ENCODE measurements around the gene PCGF6.
"Not testable (repeated sequence)": the region's sequence is repeated elsewhere in the genome, so short reads cannot be mapped to it uniquely, and the experiment has no call there.

The PCGF6 gene

GRCh38 chr10:103310197-103310596, 40.7 kb downstream of the PCGF6 start:
- no peak for DNase-seq

DNA sequence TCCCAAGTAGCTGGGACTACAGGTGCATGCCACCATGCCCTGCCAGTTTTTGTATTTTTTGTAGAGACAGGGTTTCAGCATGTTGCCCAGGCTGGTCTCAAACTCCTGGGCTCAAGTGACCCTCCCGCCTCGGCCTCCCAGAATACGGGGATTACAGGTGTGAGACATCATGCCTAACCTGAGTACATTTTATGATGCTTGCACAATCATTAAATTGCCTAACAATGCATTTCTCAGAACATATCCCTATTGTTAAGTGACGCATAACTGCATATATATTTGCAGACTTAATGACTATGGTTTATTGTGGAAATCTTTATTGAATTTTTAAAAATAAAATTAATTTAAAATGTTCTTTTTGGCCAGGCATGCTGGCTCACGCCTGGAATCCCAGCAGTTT, 43.3 kb downstream of the PCGF6 start:
- no peak for DNase-seq

GRCh38 chr10:103295374-103296015, 55.4 kb downstream of the PCGF6 start:
- no peak for DNase-seq

- DNase-seq: no peak
Measured at GRCh38 chr10:103291588-103291987, 59.4 kb downstream of the PCGF6 start.

- no peak for DNase-seq
Measured at GRCh38 chr10:103287992-103288391, 62.9 kb downstream of the PCGF6 start.

DNA sequence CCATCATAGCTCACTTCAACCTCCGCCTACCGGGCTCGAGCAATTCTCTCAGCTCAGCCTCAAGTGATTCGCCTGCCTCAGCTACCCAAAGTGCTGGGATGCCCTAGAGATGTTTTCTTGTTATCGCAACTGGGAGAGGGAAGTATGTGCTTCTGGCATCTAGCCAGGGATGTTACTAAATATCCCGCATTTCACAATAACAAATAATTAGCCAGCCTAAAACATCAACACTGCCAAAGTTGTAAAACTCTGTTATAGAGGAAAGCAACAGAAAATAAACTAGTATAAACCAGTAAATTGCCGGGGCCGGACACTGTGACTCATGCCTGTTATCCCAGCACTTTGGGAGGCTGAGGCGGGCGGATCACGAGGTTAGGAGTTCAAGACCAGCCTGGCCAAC, 66.8 kb downstream of the PCGF6 start:
- DNase-seq: no peak

DNA sequence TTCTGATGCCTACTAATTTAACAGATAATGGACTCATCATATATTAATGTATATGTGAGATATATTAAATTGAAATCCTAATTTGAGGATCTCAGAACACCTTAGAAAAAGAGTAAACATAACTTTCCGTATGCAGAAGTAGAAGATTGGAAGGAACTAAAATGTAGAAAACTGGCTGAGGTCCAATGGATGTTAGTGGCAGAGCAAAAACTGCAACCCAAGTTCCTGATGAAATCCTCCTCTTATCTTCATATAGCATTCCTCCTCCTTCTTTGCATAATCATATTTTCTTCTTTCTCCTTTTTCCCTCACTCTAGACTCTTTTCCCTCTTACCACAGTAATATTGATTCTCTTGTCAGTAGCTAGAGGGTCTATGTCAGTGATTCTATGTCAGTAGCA, 68.0 kb downstream of the PCGF6 start:
- DNase-seq: no peak

DNA sequence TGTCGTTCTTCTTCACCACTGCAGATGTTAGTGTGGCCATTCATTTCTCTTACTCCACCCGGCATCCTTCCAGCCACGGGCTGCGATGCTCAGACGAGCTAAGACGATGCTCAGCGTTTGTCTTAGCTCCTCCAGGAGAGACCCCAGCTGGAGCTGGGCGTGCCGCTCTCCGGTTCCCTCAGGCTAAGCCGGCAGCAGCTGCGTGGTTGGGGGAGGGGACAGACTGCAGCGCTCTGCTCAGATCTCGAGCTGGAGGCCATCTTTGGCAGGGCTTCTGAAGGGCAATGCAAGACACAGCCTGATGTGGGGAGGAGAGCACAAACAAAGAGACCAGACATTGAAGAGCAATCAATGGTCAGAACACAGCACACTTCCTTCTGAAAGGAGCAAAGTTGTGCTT, 69.2 kb downstream of the PCGF6 start:
- peak; percentile 44 for DNase-seq

GRCh38 chr10:103280506-103280905, 70.4 kb downstream of the PCGF6 start:
- DNase-seq: no peak

- no peak for DNase-seq
Measured at GRCh38 chr10:103280031-103280430, 70.9 kb downstream of the PCGF6 start.

- DNase-seq: no peak
Measured at GRCh38 chr10:103278862-103279298, 72.1 kb downstream of the PCGF6 start.

DNA sequence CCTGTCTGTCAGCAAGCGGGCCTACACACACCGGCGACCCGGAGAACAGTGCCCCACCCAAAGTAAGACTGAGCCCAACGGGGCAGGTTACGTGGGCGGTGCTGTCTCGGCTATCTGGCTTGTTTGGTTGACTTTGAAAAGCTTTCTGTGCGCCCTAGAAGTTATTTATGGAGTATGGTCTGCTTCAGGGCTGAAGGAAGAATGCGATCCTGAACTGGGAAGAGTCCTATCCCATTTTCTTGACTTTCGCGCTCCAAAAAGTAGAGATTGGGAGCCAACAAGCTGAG, 72.5 kb downstream of the PCGF6 start:
- DNase-seq: no peak

- no peak for DNase-seq
Measured at GRCh38 chr10:103277713-103278536, 73.0 kb downstream of the PCGF6 start.

DNA sequence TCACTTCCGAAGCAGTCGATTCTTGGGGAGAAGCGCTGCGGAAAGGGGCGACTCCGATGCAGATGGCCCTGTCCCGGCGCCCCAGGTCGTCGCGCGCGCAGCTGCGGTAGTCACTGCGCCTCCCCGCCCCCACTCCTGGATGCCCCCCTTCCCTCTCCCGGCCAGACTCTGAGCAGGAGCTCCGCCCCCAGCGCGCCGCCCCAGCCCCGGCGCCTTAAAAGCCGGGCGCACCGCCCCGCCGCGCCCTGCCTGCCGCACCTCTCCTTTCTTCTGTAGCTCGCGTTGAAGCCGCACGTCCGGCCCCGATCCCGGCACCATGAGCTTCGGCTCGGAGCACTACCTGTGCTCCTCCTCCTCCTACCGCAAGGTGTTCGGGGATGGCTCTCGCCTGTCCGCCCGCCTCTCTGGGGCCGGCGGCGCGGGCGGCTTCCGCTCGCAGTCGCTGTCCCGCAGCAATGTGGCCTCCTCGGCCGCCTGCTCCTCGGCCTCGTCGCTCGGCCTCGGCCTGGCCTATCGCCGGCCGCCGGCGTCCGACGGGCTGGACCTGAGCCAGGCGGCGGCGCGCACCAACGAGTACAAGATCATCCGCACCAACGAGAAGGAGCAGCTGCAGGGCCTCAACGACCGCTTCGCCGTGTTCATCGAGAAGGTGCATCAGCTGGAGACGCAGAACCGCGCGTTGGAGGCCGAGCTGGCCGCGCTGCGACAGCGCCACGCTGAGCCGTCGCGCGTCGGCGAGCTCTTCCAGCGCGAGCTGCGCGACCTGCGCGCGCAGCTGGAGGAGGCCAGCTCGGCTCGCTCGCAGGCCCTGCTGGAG, 73.8 kb downstream of the PCGF6 start, which contains the start of gene INA:
TSS of gene INA (plus strand) at position 243 of the 817 bp plus-strand sequence. CDS start at position 317, 74 bp downstream.
- peak; percentile 29 for DNase-seq

GRCh38 chr10:103276251-103276895, 74.6 kb downstream of the PCGF6 start:
- no peak for DNase-seq

- DNase-seq: no peak
Measured at GRCh38 chr10:103273041-103273441, 77.9 kb downstream of the PCGF6 start.

GRCh38 chr10:103265717-103266329, 85.1 kb downstream of the PCGF6 start:
- no peak for DNase-seq

DNA sequence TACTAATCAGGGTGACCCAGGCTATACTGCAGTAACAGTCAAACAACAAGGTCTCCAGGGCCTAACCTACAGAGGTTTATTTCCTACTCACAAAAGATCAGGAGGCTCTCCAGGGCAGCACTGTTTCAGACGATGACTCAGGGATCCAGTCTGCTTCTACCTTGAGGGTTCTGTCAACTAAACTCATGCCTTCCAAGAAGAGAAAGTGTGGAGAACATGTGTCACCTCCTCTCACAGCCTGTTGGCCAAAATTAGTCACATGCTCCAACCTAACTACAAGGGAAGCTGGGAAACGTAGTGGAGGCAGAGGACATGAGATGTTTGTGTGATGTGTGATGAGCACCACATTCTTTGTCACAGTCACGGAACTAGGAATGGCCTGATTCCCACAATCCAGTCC, 88.7 kb downstream of the PCGF6 start:
- DNase-seq: no peak

DNA sequence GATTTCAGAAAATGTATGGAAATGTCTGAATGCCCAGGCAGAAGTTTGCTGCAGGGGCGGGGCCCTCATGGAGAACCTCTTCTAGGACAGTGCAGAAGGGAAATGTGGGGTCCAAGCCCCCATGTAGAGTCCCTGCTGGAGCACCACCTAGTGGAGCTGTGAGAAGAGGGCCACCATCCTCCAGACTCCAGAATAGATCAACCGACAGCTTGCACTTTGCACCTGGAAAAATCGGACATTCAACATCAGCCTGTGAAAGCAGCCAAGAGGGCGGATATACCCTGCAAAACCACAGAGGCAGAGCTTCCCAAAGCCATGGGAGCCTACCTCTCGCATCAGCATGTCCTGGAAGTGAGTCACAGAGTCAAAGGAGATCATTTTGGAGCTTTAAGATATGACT, 91.0 kb downstream of the PCGF6 start:
- no peak for DNase-seq

GRCh38 chr10:103258928-103259327, 92.0 kb downstream of the PCGF6 start:
- DNase-seq: not testable (repeated sequence)

DNA sequence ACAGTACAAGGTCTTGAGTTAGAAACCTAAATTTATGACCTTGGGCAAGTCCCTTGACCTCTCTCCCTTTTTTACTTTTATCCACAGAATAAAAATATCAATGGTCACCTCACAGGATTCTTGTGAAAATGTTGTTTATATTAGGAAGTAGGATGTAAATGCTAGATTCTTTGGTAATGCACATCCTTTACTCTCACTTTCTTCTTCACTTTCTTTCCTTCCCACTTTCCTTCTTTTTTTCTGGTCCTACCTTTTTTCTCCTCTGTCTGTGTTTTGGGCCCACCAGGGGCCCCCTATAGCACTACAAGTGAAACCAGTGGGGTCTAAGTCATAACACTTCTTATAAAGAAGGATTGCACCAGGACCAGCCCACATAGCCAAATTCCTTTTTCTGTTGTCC, 93.1 kb downstream of the PCGF6 start:
- no peak for DNase-seq

DNA sequence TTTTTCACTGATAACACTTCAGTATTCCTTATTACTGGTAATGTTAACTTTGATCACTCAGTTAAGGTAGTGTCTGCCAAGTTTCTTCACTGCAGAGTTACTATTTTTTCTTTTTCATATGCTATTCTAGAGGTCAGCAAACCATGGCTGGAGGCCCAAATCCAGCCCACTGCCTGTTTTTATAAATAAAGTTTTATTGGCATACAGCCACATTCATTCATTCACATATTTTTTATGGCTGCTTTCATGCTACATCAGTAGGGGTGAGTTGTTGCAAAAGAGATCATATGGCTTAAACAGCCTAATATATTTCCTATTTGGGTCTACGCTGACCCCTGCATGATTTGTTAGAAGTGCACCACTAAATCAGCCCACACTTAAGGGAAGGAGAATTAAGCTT, 94.3 kb downstream of the PCGF6 start:
- no peak for DNase-seq
